Right atrium auricular region (tissue), 2 donors: ENCODE data around the gene PACC1. TPM values are rescaled to one million over a fixed set of nuclear protein-coding genes. Genes with fewer than 3 reads are reported as not detected.

Experiments used
- DNase-seq: peaks from one replicate; pipeline ENCODE4 v3.0.0-alpha.2; 2019; ENCODE audit warnings: low spot score
- H3K27ac ChIP-seq, 2 donors: fragments of 200-600 bp; sonication (generic); 1 replicate in 1 of 2; 2 replicates in 1 of 2; pipeline ENCODE4 v1.5.1; 2016 to 2019
- H3K27me3 ChIP-seq, 2 donors: fragments of 200-600 bp; sonication (generic); one replicate each; pipeline versions ENCODE4 v1.5.1 to v1.6.0; 2017 to 2019
- H3K36me3 ChIP-seq: fragments of 200-600 bp; sonication (generic); one replicate; pipeline ENCODE4 v1.5.1; 2016
- H3K4me1 ChIP-seq, 2 donors: fragments of 200-600 bp; sonication (generic); one replicate each; pipeline versions ENCODE4 v1.5.1 to v1.6.0; 2017 to 2019
- H3K4me3 ChIP-seq, 2 donors: fragments of 200-600 bp; sonication (generic); 1 replicate in 1 of 2; 2 replicates in 1 of 2; pipeline ENCODE4 v1.5.1; 2017 to 2019; ENCODE audit warnings: mild to moderate bottlenecking in 1 of 2, moderate library complexity in 1 of 2
- H3K9me3 ChIP-seq, 2 donors: fragments of 200-600 bp; sonication (generic); one replicate each; pipeline ENCODE4 v1.5.1; 2019
- total RNA-seq, 2 donors: library from RNA; depleted of rRNA; stranded (reverse); fragments of >200 nt; gene quantifications; one replicate each; pipeline ENCODE4 v1.1.0, GENCODE V29; 2016
- TF ChIP-seq, protein P1 (sequence below), 2 donors: fragments of 200-600 bp; sonication (generic); IDR thresholded peaks; one replicate each; pipeline ENCODE4 v1.5.1; 2019; ENCODE audit warnings: antibody characterized with exemption in 2 of 2

The PACC1 gene
- total RNA-seq, 2 donors from 2014 or later, result 2.2 to 3.6 TPM

DNA sequence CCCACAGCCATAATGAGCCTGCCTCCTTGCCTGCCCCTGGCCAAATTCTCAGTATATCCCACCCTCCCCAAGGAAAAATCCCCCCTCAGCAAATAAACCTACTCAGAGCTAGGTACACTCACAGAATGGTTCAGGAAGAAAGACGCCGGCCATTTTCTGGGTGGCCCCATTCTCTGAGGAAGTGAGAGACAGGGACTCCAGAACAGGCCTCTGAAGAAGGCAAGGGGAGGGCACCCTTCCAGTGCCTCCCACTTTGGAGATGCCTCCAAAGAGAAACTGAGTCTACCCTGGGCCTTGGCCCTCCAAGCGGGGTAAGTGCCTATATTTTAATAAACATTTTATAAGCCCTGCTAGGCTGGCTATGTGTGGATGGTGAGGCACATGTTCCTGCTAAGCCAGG, 2.3 kb downstream of the PACC1 start:
- no peak overlapping the region for H3K4me3 ChIP-seq
- no peak overlapping the region for H3K27ac ChIP-seq
- no peaks in the 10 kb centered on the region for H3K27me3 ChIP-seq
- peaks cover 12% of the 10 kb centered on the region for H3K36me3 ChIP-seq
- peaks cover 0 to 14% of the 10 kb centered on the region in 2 donors for H3K4me1 ChIP-seq
- TF ChIP-seq, protein P1, sequence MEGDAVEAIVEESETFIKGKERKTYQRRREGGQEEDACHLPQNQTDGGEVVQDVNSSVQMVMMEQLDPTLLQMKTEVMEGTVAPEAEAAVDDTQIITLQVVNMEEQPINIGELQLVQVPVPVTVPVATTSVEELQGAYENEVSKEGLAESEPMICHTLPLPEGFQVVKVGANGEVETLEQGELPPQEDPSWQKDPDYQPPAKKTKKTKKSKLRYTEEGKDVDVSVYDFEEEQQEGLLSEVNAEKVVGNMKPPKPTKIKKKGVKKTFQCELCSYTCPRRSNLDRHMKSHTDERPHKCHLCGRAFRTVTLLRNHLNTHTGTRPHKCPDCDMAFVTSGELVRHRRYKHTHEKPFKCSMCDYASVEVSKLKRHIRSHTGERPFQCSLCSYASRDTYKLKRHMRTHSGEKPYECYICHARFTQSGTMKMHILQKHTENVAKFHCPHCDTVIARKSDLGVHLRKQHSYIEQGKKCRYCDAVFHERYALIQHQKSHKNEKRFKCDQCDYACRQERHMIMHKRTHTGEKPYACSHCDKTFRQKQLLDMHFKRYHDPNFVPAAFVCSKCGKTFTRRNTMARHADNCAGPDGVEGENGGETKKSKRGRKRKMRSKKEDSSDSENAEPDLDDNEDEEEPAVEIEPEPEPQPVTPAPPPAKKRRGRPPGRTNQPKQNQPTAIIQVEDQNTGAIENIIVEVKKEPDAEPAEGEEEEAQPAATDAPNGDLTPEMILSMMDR (IDR thresholded peaks at IDR 0.05), result no peak
- no peaks in the 10 kb centered on the region for H3K9me3 ChIP-seq
- DNase-seq, result no peak

DNA sequence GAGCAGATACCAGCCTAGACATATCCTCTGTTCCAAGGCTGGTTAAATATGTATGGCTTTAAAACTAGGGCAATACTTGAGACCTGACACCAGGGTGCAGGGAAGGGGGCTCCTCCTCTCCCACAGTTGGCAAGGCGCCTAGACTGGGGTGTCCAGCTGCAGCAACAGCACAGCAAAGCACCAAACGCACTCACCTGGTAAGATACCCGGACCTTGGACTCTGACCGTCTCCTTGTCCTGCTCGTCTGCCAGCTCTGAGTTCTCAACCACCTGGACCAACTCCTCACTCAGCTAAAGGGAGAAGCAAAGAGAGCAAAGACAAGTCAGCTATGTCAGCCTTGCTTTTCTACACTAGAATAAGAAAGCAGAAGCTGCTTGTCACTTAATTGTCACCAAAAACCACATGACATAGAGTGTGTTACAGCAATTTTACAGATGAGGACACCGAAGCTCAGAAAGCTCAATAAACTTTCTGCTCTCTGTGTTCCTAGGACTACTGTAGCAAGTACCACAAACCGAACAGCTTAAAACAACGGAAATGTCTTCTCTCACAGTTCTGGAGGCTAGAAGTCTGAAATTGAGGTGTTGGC, 4.4 kb downstream of the PACC1 start:
- peaks cover 15% of the 10 kb centered on the region for H3K36me3 ChIP-seq
- H3K4me1 ChIP-seq, result peaks cover 0 to 14% of the 10 kb centered on the region in 2 donors
- no peaks in the 10 kb centered on the region for H3K9me3 ChIP-seq
- H3K27ac ChIP-seq, result no peak overlapping the region
- TF ChIP-seq, protein P1 (IDR thresholded peaks at IDR 0.05), result no peak
- H3K27me3 ChIP-seq, result no peaks in the 10 kb centered on the region
- DNase-seq, result no peak
- no peak overlapping the region for H3K4me3 ChIP-seq

DNA sequence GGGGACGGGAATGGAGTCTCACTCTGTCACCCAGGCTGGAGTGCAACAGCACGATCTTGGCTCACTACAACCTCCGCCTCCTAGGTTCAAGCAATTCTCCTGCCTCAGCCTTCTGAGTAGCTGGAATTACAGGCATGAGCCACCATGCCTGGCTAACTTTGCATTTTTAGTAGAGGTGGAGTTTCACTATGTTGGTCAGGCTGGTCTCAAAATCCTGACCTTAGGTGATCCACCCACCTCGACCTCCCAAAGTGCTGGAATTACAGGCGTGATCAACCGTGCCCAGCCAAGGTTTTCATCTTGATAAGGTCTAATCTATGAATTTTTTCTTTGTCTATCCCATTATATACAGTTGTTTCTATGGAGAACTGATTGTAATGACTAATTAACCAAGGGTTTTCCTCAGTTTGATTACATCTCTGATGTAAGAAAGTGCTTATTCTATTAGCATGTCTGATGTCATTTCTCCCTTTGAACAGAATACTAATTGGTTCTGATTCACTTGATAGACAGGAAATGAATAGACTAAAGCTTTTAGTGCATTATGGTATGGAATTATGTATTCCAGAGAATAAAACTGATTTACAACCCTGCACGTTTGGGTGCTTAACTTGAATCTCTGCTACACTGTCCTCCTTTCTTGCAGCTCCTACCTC, 11.9 kb downstream of the PACC1 start:
- H3K4me1 ChIP-seq, result no peaks in the 10 kb centered on the region
- peaks cover 5% of the 10 kb centered on the region for H3K36me3 ChIP-seq
- H3K27me3 ChIP-seq, result no peaks in the 10 kb centered on the region
- no peak overlapping the region for H3K4me3 ChIP-seq
- DNase-seq, result no peak
- TF ChIP-seq, protein P1 (IDR thresholded peaks at IDR 0.05), result no peak
- H3K9me3 ChIP-seq, result no peaks in the 10 kb centered on the region
- no peak overlapping the region for H3K27ac ChIP-seq

DNA sequence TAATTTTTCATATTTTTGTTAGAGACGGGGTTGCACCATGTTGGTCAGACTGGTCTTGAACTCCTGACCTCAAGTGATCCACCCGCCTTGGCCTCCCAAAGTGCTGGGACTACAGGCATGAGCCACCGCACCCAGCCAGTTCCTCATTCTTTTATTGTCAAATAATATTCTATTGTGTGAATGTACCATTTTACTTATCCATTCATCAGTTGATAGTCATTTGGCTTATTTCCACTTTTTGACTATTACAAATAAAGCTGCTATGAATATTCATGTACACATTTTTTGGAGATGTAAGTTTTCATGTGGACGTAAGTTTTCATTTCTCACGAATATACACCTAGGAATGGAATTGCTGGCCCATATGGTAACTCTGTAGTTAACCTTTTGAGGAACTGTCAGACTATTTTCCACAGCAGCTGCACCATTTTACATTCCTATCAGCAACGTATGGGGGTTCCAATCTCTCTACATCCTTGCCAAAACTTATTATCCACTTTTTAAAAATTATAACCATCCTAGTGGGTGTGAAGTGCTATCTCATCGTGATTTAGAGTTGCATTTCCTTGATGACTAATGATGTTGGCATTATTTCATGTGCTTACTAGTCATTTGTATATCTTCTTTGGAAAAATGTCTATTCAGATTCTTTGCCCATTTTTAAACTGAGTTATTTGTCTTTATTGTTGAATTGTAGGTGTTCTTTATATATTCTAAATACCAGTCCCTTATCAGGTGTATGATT, 12.7 kb downstream of the PACC1 start:
- no peaks in the 10 kb centered on the region for H3K27me3 ChIP-seq
- TF ChIP-seq, protein P1 (IDR thresholded peaks at IDR 0.05), result no peak
- DNase-seq, result no peak
- H3K9me3 ChIP-seq, result peaks cover 0 to 6% of the 10 kb centered on the region in 2 donors
- no peaks in the 10 kb centered on the region for H3K4me1 ChIP-seq
- H3K27ac ChIP-seq, result no peak overlapping the region
- H3K36me3 ChIP-seq, result no peaks in the 10 kb centered on the region
- H3K4me3 ChIP-seq, result no peak overlapping the region

DNA sequence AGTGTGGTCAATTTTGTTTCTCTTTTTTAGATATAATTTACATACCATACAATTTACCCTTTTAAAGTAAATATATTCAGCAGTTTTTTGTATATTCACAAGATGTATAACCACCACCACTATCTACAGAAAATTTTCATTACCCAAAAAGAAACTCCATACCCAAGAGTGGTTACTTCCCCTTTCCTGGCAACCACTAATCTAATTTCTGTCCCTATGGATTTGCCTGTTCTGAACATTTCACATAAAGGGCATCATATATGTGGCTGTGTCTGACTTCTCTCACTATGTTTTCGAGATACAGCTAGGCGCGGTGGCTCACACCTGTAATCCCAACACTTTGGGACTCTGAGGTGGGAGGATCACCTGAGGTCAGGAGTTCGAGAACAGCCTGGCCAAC, 13.6 kb downstream of the PACC1 start:
- H3K27me3 ChIP-seq, result no peaks in the 10 kb centered on the region
- DNase-seq, result no peak
- H3K36me3 ChIP-seq, result no peaks in the 10 kb centered on the region
- H3K4me1 ChIP-seq, result no peaks in the 10 kb centered on the region
- no peak overlapping the region for H3K4me3 ChIP-seq
- no peak overlapping the region for H3K27ac ChIP-seq
- TF ChIP-seq, protein P1 (IDR thresholded peaks at IDR 0.05), result no peak
- H3K9me3 ChIP-seq, result peaks cover 0 to 16% of the 10 kb centered on the region in 2 donors
